SK-N-SH (cell line): Measurements from ENCODE around the gene ATCAY. TPM values are rescaled to one million over a fixed set of nuclear protein-coding genes. Genes with fewer than 3 reads are reported as not detected.

Source experiments
- CTCF ChIA-PET: fragments of 300-600, 350-600 bp; formaldehyde crosslinking; extraction: SDS; loops from one replicate; lab custom pipeline; 2021; lab: Yijun Ruan, JAX
- POLR2A ChIA-PET: fragments of 350-600 bp; sonication (Branson Sonifier 250); formaldehyde crosslinking; extraction: SDS; loops from one replicate; lab custom pipeline; 2020; ENCODE audit warnings: antibody characterized with exemption, inconsistent platforms; lab: Yijun Ruan, JAX
- DNase-seq: peaks from one replicate; pipeline ENCODE4 v3.0.0; 2012
- H2AFZ ChIP-seq: fragments of 200-600 bp; sonication (generic); 2 replicates; pipeline ENCODE4 v1.8.1; 2016; ENCODE audit warnings: antibody characterized with exemption, mild to moderate bottlenecking, low read depth
- H3F3A ChIP-seq: fragments of 200-600 bp; sonication (generic); replicated peaks from 2 replicates; pipeline ENCODE3; 2016; ENCODE audit warnings: antibody characterized with exemption, mild to moderate bottlenecking; ENCODE audit not compliant: insufficient read depth
- H3K27ac ChIP-seq, 2 experiments: fragments of 200-500 bp in 1 of 2; fragments of 200-600 bp in 1 of 2; sonication (Bioruptor generic) in 1 of 2; sonication (generic), shearing (Covaris generic) in 1 of 2; 2 replicates each; pipeline versions ENCODE4 v1.5.1 to v1.6.1; 2014 to 2016; ENCODE audit warnings: low read depth in 2 of 2, inconsistent platforms in 1 of 2, low read length in 1 of 2, mild to moderate bottlenecking in 1 of 2, mixed read lengths in 1 of 2
- H3K27me3 ChIP-seq: fragments of 200-600 bp; sonication (generic), shearing (Covaris generic); 2 replicates; pipeline ENCODE4 v1.6.1; 2016; ENCODE audit warnings: mixed run types; ENCODE audit not compliant: insufficient read depth
- H3K36me3 ChIP-seq, 2 experiments: fragments of 200-500 bp in 1 of 2; fragments of 200-600 bp in 1 of 2; sonication (Bioruptor generic) in 1 of 2; sonication (generic) in 1 of 2; replicated peaks in 1 of 2; 2 replicates each; pipeline versions ENCODE3 to v1.5.1; 2014 to 2016; ENCODE audit warnings: low read length in 1 of 2, mild to moderate bottlenecking in 1 of 2; ENCODE audit not compliant: insufficient read depth in 2 of 2, control insufficient read depth in 1 of 2
- H3K4me1 ChIP-seq, 2 experiments: fragments of 200-500 bp in 1 of 2; fragments of 200-600 bp in 1 of 2; sonication (Bioruptor generic) in 1 of 2; sonication (generic), shearing (Covaris generic) in 1 of 2; 2 replicates each; pipeline versions ENCODE4 v1.5.1 to v1.6.1; 2014 to 2016; ENCODE audit warnings: low read depth in 1 of 2, low read length in 1 of 2, mixed run types in 1 of 2; ENCODE audit not compliant: insufficient read depth in 2 of 2, control insufficient read depth in 1 of 2
- H3K4me2 ChIP-seq: fragments of 200-600 bp; sonication (generic), shearing (Covaris generic); 2 replicates; pipeline ENCODE4 v1.6.1; 2017; ENCODE audit warnings: mixed run types
- H3K4me3 ChIP-seq, 2 experiments: fragments of 200-500 bp in 1 of 2; fragments of 200-600 bp in 1 of 2; sonication (Bioruptor generic) in 1 of 2; sonication (generic), shearing (Covaris generic) in 1 of 2; 2 replicates each; pipeline versions ENCODE4 v1.5.1 to v1.8.1; 2014 to 2016; ENCODE audit warnings: low read depth in 2 of 2, inconsistent platforms in 1 of 2, low read length in 1 of 2, mild to moderate bottlenecking in 1 of 2, mixed read lengths in 1 of 2, moderate library complexity in 1 of 2
- H3K79me2 ChIP-seq: fragments of 200-600 bp; sonication (generic); 2 replicates; pipeline ENCODE4 v1.8.1; 2017; ENCODE audit warnings: mild to moderate bottlenecking; ENCODE audit not compliant: insufficient read depth
- H3K9ac ChIP-seq: fragments of 200-600 bp; sonication (generic); 2 replicates; pipeline ENCODE4 v1.6.1; 2017; ENCODE audit warnings: mixed run types
- H3K9me2 ChIP-seq: fragments of 200-600 bp; sonication (generic); 2 replicates; pipeline ENCODE4 v1.6.1; 2017; ENCODE audit warnings: mixed run types
- H3K9me3 ChIP-seq: fragments of 200-600 bp; sonication (generic); 2 replicates; pipeline ENCODE4 v1.6.1; 2017; ENCODE audit warnings: mixed run types, mild to moderate bottlenecking, moderate library complexity
- H4K20me1 ChIP-seq: fragments of 200-600 bp; sonication (generic); 2 replicates; pipeline ENCODE4 v1.6.1; 2017; ENCODE audit warnings: mild to moderate bottlenecking, mixed run types; ENCODE audit not compliant: insufficient read depth
- ELF1 ChIP-seq: IDR thresholded peaks from 2 replicates; pipeline ENCODE4 v1.4.0; 2012
- FOSL2 ChIP-seq: IDR thresholded peaks from 2 replicates; pipeline ENCODE4 v1.4.0; 2012; ENCODE audit warnings: low read depth, mild to moderate bottlenecking, moderate library complexity, borderline replicate concordance
- GABPA ChIP-seq: IDR thresholded peaks from 2 replicates; pipeline ENCODE4 v1.4.0; 2012; ENCODE audit warnings: low read depth, mild to moderate bottlenecking
- IRF3 ChIP-seq: fragments of 150-350 bp; IDR thresholded peaks from 2 replicates; pipeline ENCODE4 v1.6.1; 2016; ENCODE audit warnings: mild to moderate bottlenecking, low read depth, low read length
- MAX ChIP-seq: IDR thresholded peaks from 2 replicates; pipeline ENCODE4 v1.4.0; 2012; ENCODE audit warnings: low read depth
- MXI1 ChIP-seq: IDR thresholded peaks from 2 replicates; pipeline ENCODE4 v1.6.1; 2012; ENCODE audit warnings: mild to moderate bottlenecking, low read depth, low read length, improper control_type of control experiment
- RAD21 ChIP-seq: IDR thresholded peaks from 2 replicates; pipeline ENCODE4 v1.6.1; 2012; ENCODE audit warnings: mild to moderate bottlenecking, low read length
- RFX5 ChIP-seq: IDR thresholded peaks from 2 replicates; pipeline ENCODE4 v1.6.1; 2012; ENCODE audit warnings: mild to moderate bottlenecking, improper control_type of control experiment, low read length
- SIN3A ChIP-seq: IDR thresholded peaks from 2 replicates; pipeline ENCODE4 v1.6.1; 2012; ENCODE audit warnings: low read depth, mild to moderate bottlenecking, low read length, moderate library complexity, borderline replicate concordance
- SMC3 ChIP-seq: IDR thresholded peaks from 2 replicates; pipeline ENCODE4 v1.6.1; 2012; ENCODE audit warnings: low read depth, low read length, improper control_type of control experiment
- TCF12 ChIP-seq: IDR thresholded peaks from 2 replicates; pipeline ENCODE4 v1.4.0; 2012
- TEAD4 ChIP-seq: IDR thresholded peaks from 2 replicates; pipeline ENCODE4 v1.4.0; 2012; ENCODE audit warnings: mild to moderate bottlenecking, borderline replicate concordance; ENCODE audit not compliant: insufficient read depth
- YY1 ChIP-seq: IDR thresholded peaks from 2 replicates; pipeline ENCODE4 v1.4.0; 2012; ENCODE audit warnings: low read depth, mild to moderate bottlenecking
- ZBTB33 ChIP-seq: IDR thresholded peaks from 2 replicates; pipeline ENCODE4 v1.4.0; 2012; ENCODE audit warnings: low read depth, borderline replicate concordance
- WGBS: methylation state at CpG from one replicate; pipeline ENCODE4 v1.1.6; 2017; ENCODE audit warnings: low lambda C conversion rate; 5-methylcytosine and 5-hydroxymethylcytosine counted together
- polyA plus RNA-seq, 3 experiments: library from polyadenylated mRNA; depleted of rRNA; stranded (reverse); fragments of >200 nt; gene quantifications; 2 replicates each; pipeline ENCODE4 v1.2.3, GENCODE V29; 2012
- TF ChIP-seq, protein P1 (sequence below): fragments of 200-600 bp; sonication (generic); IDR thresholded peaks from 2 replicates; pipeline ENCODE4 v1.6.1; 2017; ENCODE audit warnings: antibody characterized with exemption, mild to moderate bottlenecking, moderate library complexity
- TF ChIP-seq, protein P2 (sequence below): fragments of 150-350 bp; IDR thresholded peaks from 2 replicates; pipeline ENCODE4 v1.6.1; 2017; ENCODE audit warnings: antibody characterized with exemption, low read length, low read depth, borderline replicate concordance

The ATCAY gene
- polyA plus RNA-seq, 1 of the 3 experiments (the other 2 are of a cell fraction) = 0.84 TPM

DNA sequence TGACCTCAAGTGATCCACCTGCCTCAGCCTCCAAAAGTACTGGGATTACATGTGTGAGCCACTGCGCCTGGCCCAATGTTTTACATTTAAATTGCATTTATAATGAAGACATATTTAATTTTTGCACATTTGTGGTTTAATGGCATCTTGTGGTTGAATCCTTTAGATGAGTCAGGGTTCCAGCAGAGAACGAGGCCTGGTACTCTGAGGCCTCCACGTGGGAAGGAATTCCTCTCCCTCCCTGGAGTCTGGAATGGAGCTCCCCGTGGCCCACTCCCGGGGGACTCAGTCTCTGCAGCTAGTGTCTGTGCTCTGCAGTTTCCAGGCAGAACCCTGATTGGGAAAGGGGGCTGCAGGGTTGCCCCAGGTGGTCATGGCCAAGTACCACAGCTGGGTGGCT is 35.9 kb upstream of the ATCAY start:
- H3K9me2 ChIP-seq = no peaks in the 10 kb centered on the region
- H3K4me1 ChIP-seq = no peaks in the 10 kb centered on the region
- H3K27me3 ChIP-seq = peaks cover 14% of the 10 kb centered on the region
- POLR2A ChIA-PET = no interaction called here
- TF ChIP-seq MAX (peak; percentile 52; the same call in 1 of the 2 replicates), SIN3A (no peak), TCF12 (0 out of 2 replicates have a peak, but pooled peaks have one; percentile 8)
- no peak for DNase-seq
- no peak overlapping the region for H3K27ac ChIP-seq
- no peaks in the 10 kb centered on the region for H3K9me3 ChIP-seq
- no peaks in the 10 kb centered on the region for H3F3A ChIP-seq
- no peak overlapping the region for H3K9ac ChIP-seq
- no peaks in the 10 kb centered on the region for H3K79me2 ChIP-seq
- H2AFZ ChIP-seq = no peak overlapping the region
- H3K4me2 ChIP-seq = no peak overlapping the region
- H3K4me3 ChIP-seq = no peak overlapping the region
- WGBS = 52% methylated on average over 5 of the region's 5 CpGs
- H4K20me1 ChIP-seq = no peaks in the 10 kb centered on the region
- CTCF ChIA-PET = no interaction called here
- H3K36me3 ChIP-seq = no peaks in the 10 kb centered on the region

GRCh38 chr19:3849092-3849491 is 31.4 kb upstream of the ATCAY start:
- POLR2A ChIA-PET = no interaction called here
- Histone ChIP-seq H4K20me1 (no peaks in the 10 kb centered on the region), H3K27me3 (peaks cover 7% of the 10 kb centered on the region; the same call in 1 of the 2 replicates), H3K4me3 (no peak overlapping the region; a peak in 1 of 4 replicates), H3K79me2 (no peaks in the 10 kb centered on the region), H3K4me1 (no peaks in the 10 kb centered on the region)
- no peak for TF ChIP-seq GABPA
- peak; percentile 47 for TF ChIP-seq RAD21
- TF ChIP-seq, protein P1, sequence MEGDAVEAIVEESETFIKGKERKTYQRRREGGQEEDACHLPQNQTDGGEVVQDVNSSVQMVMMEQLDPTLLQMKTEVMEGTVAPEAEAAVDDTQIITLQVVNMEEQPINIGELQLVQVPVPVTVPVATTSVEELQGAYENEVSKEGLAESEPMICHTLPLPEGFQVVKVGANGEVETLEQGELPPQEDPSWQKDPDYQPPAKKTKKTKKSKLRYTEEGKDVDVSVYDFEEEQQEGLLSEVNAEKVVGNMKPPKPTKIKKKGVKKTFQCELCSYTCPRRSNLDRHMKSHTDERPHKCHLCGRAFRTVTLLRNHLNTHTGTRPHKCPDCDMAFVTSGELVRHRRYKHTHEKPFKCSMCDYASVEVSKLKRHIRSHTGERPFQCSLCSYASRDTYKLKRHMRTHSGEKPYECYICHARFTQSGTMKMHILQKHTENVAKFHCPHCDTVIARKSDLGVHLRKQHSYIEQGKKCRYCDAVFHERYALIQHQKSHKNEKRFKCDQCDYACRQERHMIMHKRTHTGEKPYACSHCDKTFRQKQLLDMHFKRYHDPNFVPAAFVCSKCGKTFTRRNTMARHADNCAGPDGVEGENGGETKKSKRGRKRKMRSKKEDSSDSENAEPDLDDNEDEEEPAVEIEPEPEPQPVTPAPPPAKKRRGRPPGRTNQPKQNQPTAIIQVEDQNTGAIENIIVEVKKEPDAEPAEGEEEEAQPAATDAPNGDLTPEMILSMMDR = peak; percentile 53
- TF ChIP-seq, all 33 proteins: peak for 2
- Histone ChIP-seq H3K4me2 (no peak overlapping the region), H3K36me3 (no peaks in the 10 kb centered on the region), H3K9me2 (no peaks in the 10 kb centered on the region), H3K9me3 (no peaks in the 10 kb centered on the region), H3F3A (no peaks in the 10 kb centered on the region), H3K27ac (no peak overlapping the region), H3K9ac (no peak overlapping the region), H2AFZ (no peak overlapping the region)
- peak; percentile 57 for DNase-seq
- CTCF ChIA-PET = interaction anchor here (0.5 to 1.9 kb wide), 8 partner anchors 9 to 81 kb away, joined by 3 to 8 read pairs (median 4); no protein-coding TSS in a partner anchor
- 57% methylated on average over 2 of the region's 5 CpGs for WGBS

- H3K4me1 ChIP-seq = no peaks in the 10 kb centered on the region
- peaks cover 7% of the 10 kb centered on the region; the same call in 1 of the 2 replicates for H3K27me3 ChIP-seq
- no peak overlapping the region for H3K9ac ChIP-seq
- no peak overlapping the region for H2AFZ ChIP-seq
- no peak overlapping the region for H3K4me3 ChIP-seq
- no peak for DNase-seq
- H3K9me3 ChIP-seq = no peaks in the 10 kb centered on the region
- 84% methylated on average over 4 of the region's 12 CpGs for WGBS
- H3K4me2 ChIP-seq = no peak overlapping the region
- no peaks in the 10 kb centered on the region for H3K9me2 ChIP-seq
- no peaks in the 10 kb centered on the region for H3F3A ChIP-seq
- TF ChIP-seq MXI1 = no peak
- no peak for TF ChIP-seq ELF1
- TF ChIP-seq GABPA = no peak
- no peak for TF ChIP-seq SMC3
- TF ChIP-seq FOSL2 = no peak
- TF ChIP-seq RFX5 = no peak
- no peak for TF ChIP-seq TCF12
- TF ChIP-seq, protein P2, sequence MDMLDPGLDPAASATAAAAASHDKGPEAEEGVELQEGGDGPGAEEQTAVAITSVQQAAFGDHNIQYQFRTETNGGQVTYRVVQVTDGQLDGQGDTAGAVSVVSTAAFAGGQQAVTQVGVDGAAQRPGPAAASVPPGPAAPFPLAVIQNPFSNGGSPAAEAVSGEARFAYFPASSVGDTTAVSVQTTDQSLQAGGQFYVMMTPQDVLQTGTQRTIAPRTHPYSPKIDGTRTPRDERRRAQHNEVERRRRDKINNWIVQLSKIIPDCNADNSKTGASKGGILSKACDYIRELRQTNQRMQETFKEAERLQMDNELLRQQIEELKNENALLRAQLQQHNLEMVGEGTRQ = no peak
- TF ChIP-seq YY1 = no peak
- no peak for TF ChIP-seq IRF3
- TF ChIP-seq ZBTB33 = no peak
- no peak for TF ChIP-seq TEAD4
- TF ChIP-seq, all 33 proteins: peak for 0
- H3K27ac ChIP-seq = no peak overlapping the region
- no peaks in the 10 kb centered on the region for H4K20me1 ChIP-seq
- CTCF ChIA-PET = interaction anchor here (1.2 to 1.6 kb wide), 3 partner anchors 9 to 31 kb away, joined by 4 read pairs; no protein-coding TSS in a partner anchor
- POLR2A ChIA-PET = no interaction called here
- H3K36me3 ChIP-seq = no peaks in the 10 kb centered on the region
- no peaks in the 10 kb centered on the region for H3K79me2 ChIP-seq
These were observed 30.7 kb upstream of the ATCAY start for GRCh38 chr19:3849787-3850186.
